HepG2 (cell line): Measurements from ENCODE around the gene ARL15.

Experiments
- CHD2 ChIP-seq: IDR thresholded peaks from 2 replicates; pipeline ENCODE4 v1.6.1; 2011; ENCODE audit warnings: low read depth, low read length, improper control_type of control experiment
- DBP ChIP-seq: sonication (generic); formaldehyde crosslinking; IDR thresholded peaks from 2 replicates; pipeline ENCODE4 v1.4.0; 2020; ENCODE audit warnings: missing genetic modification reagents; ENCODE audit errors: not compliant biosample characterization
- DNMT1 ChIP-seq: sonication (generic); formaldehyde crosslinking; IDR thresholded peaks from 2 replicates; pipeline ENCODE4 v1.5.1; 2020; ENCODE audit warnings: mild to moderate bottlenecking, missing genetic modification reagents
- FOSL1 ChIP-seq: sonication (generic); formaldehyde crosslinking; IDR thresholded peaks from 2 replicates; pipeline ENCODE4 v1.9.0; 2021; ENCODE audit warnings: missing genetic modification reagents, borderline replicate concordance
- HNRNPLL ChIP-seq: fragments of 200-400 bp; formaldehyde crosslinking; IDR thresholded peaks from 2 replicates; pipeline ENCODE4 v1.6.1; 2017; ENCODE audit warnings: mild to moderate bottlenecking, low read depth, low read length; ENCODE audit not compliant: poor library complexity, severe bottlenecking
- POLR2A ChIP-seq, 2 experiments: IDR thresholded peaks; 2 replicates each; pipeline ENCODE4 v1.6.1; 2011; ENCODE audit warnings: low read depth in 2 of 2, low read length in 2 of 2, mild to moderate bottlenecking in 1 of 2, moderate library complexity in 1 of 2; ENCODE audit not compliant: insufficient read depth in 1 of 2
- PRDM10 ChIP-seq: sonication (generic); formaldehyde crosslinking; IDR thresholded peaks from 2 replicates; pipeline ENCODE4 v1.4.0; 2020; ENCODE audit warnings: low read depth, missing genetic modification reagents
- PRMT3 ChIP-seq: sonication (generic); formaldehyde crosslinking; IDR thresholded peaks from 2 replicates; pipeline ENCODE4 v1.8.1; 2022; ENCODE audit warnings: low read depth, mild to moderate bottlenecking, moderate library complexity, missing genetic modification reagents, borderline replicate concordance
- SIX4 ChIP-seq: sonication (generic); formaldehyde crosslinking; IDR thresholded peaks from 2 replicates; pipeline ENCODE4 v1.4.0; 2020; ENCODE audit warnings: missing genetic modification reagents
- U2AF2 ChIP-seq: fragments of 200-400 bp; formaldehyde crosslinking; IDR thresholded peaks from 2 replicates; pipeline ENCODE4 v1.6.1; 2017; ENCODE audit warnings: low read depth, mild to moderate bottlenecking, low read length
- ZNF775 ChIP-seq: sonication (generic); formaldehyde crosslinking; IDR thresholded peaks from 2 replicates; pipeline ENCODE4 v1.4.0; 2020; ENCODE audit warnings: missing genetic modification reagents, mild to moderate bottlenecking, moderate library complexity, borderline replicate concordance
- TF ChIP-seq, protein P1 (sequence below): sonication (generic); formaldehyde crosslinking; IDR thresholded peaks from 2 replicates; pipeline ENCODE4 v1.5.1; 2020; ENCODE audit warnings: missing genetic modification reagents, mild to moderate bottlenecking, borderline replicate concordance
- TF ChIP-seq, protein P2 (sequence below): sonication (generic); formaldehyde crosslinking; IDR thresholded peaks from 2 replicates; pipeline ENCODE4 v1.5.0; 2020; ENCODE audit warnings: mild to moderate bottlenecking, missing genetic modification reagents, moderate library complexity

DNA sequence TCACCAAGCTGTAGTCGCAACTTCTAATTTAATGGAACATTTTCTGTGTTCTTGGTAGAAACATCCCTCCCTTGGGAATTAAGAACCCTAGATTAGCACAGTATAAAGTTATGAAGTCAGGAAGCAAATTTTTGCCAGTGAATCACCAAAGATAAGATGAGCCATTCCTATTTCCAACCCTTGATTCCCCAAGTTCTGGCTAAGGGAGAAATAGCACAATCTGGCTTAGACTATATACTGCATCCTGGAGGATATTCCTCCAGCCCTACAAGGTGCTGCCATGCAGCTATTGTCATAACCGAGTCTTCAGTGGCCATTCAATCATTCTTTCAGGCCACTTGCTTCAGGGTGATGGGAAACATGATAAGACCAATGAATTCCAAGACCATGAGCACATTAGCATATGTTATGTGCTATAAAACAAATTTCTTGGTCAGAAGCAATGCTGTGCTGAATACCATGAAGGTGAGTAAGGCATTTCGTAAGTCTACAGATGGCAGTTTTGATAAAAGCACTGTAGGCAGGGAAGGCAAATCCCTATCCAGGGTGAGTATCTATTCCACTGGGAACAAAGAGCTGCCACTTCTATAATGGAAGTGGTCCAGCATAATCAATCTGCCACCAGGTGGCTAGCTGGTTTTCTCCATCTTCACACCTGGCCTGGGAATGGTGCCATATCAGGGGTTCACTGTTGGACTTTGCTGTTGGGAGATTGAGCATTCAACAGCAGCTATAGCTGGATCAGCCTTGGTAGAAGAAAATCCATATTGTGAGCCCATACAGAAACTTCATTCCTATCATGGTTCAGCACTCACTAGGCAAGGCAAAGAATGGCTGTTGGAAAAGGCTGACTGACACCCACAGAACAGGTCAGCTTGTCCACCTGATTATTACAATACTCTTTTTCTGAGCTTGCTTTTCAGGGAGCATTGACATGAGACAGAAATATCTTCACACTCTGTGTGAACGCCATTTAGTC, 19.6 kb upstream of the ARL15 start:
- TF ChIP-seq SIX4 = no peak
- no peak for TF ChIP-seq DNMT1 (CRISPR knock-in tag)
- TF ChIP-seq, protein P1, sequence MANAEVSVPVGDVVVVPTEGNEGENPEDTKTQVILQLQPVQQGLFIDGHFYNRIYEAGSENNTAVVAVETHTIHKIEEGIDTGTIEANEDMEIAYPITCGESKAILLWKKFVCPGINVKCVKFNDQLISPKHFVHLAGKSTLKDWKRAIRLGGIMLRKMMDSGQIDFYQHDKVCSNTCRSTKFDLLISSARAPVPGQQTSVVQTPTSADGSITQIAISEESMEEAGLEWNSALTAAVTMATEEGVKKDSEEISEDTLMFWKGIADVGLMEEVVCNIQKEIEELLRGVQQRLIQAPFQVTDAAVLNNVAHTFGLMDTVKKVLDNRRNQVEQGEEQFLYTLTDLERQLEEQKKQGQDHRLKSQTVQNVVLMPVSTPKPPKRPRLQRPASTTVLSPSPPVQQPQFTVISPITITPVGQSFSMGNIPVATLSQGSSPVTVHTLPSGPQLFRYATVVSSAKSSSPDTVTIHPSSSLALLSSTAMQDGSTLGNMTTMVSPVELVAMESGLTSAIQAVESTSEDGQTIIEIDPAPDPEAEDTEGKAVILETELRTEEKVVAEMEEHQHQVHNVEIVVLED = no peak
- TF ChIP-seq POLR2A (IDR thresholded peaks at IDR 0.05; ENCODE audit: insufficient read depth in 1 of 2, low read depth in 2 of 2, low read length in 2 of 2) = no peak
- TF ChIP-seq FOSL1 (CRISPR knock-in tag) = no peak
- TF ChIP-seq U2AF2 = no peak
- TF ChIP-seq DBP = no peak
- TF ChIP-seq, protein P2, sequence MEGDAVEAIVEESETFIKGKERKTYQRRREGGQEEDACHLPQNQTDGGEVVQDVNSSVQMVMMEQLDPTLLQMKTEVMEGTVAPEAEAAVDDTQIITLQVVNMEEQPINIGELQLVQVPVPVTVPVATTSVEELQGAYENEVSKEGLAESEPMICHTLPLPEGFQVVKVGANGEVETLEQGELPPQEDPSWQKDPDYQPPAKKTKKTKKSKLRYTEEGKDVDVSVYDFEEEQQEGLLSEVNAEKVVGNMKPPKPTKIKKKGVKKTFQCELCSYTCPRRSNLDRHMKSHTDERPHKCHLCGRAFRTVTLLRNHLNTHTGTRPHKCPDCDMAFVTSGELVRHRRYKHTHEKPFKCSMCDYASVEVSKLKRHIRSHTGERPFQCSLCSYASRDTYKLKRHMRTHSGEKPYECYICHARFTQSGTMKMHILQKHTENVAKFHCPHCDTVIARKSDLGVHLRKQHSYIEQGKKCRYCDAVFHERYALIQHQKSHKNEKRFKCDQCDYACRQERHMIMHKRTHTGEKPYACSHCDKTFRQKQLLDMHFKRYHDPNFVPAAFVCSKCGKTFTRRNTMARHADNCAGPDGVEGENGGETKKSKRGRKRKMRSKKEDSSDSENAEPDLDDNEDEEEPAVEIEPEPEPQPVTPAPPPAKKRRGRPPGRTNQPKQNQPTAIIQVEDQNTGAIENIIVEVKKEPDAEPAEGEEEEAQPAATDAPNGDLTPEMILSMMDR (CRISPR knock-in tag) = no peak
- TF ChIP-seq PRMT3 (CRISPR knock-in tag) = no peak
- no peak for TF ChIP-seq ZNF775 (CRISPR knock-in tag)
- TF ChIP-seq PRDM10 (CRISPR knock-in tag) = no peak
- TF ChIP-seq CHD2 = no peak
- TF ChIP-seq HNRNPLL = no peak
